B cell (primary cell): ENCODE measurements around the gene NCEH1. TPM values are rescaled to one million over a fixed set of nuclear protein-coding genes. Genes with fewer than 3 reads are reported as not detected.
"Not testable (repeated sequence)": the region's sequence is repeated elsewhere in the genome, so short reads cannot be mapped to it uniquely, and the experiment has no call there.

Experiments
- ATAC-seq: fragments of 200-7000 bp; cut with Tn5 transposase; one replicate; pipeline ENCODE4 v1.10.0; 2021; ENCODE audit warnings: low read depth, mild to moderate bottlenecking, moderate number of reproducible peaks, moderate library complexity
- CTCF ChIA-PET: fragments of 350-600 bp; sonication (Branson Sonifier 250); formaldehyde crosslinking; loops from one replicate; lab custom pipeline; 2021; ENCODE audit warnings: antibody characterized with exemption, inconsistent platforms; lab: Charles Lee
- POLR2A ChIA-PET: fragments of 350-600 bp; sonication (Branson Sonifier 250); formaldehyde crosslinking; loops from one replicate; lab custom pipeline; 2021; ENCODE audit warnings: antibody characterized with exemption; lab: Charles Lee
- DNase-seq: peaks from one replicate; pipeline ENCODE4 v3.0.0; 2013
- H2AFZ ChIP-seq: 2 replicates; pipeline ENCODE4 v1.6.1; 2012; ENCODE audit warnings: mild to moderate bottlenecking, low read depth, low read length; ENCODE audit not compliant: insufficient read depth, poor library complexity, severe bottlenecking
- H3K27ac ChIP-seq, 2 donors: 1 replicate in 1 of 2; 2 replicates in 1 of 2; pipeline ENCODE4 v1.5.1; 2012 to 2013; ENCODE audit warnings: low read length in 2 of 2, mild to moderate bottlenecking in 2 of 2, moderate library complexity in 1 of 2
- H3K27me3 ChIP-seq, 4 experiments: fragments of 200-600 bp in 1 of 4; sonication (generic) in 1 of 4; replicated peaks in 1 of 4; 1 replicate in 2 of 4; 2 replicates in 2 of 4; pipeline versions ENCODE4 v1.6.1 to v1.7.0; 2013 to 2016; ENCODE audit warnings: low read length in 3 of 4, mild to moderate bottlenecking in 2 of 4, mixed read lengths in 1 of 4, moderate library complexity in 1 of 4; ENCODE audit not compliant: insufficient read depth in 4 of 4, control insufficient read depth in 3 of 4; ENCODE audit errors: control extremely low read depth in 1 of 4
- H3K36me3 ChIP-seq, 2 experiments: replicated peaks in 1 of 2; 1 replicate in 1 of 2; 2 replicates in 1 of 2; pipeline versions ENCODE4 v1.6.1 to v1.7.1; 2013; ENCODE audit warnings: low read length in 1 of 2; ENCODE audit not compliant: insufficient read depth in 2 of 2, control insufficient read depth in 1 of 2; ENCODE audit errors: control extremely low read depth in 1 of 2, extremely low read depth in 1 of 2
- H3K4me1 ChIP-seq, 2 donors: fragments of 200-600 bp in 1 of 2; sonication (generic) in 1 of 2; 1 replicate in 1 of 2; 2 replicates in 1 of 2; pipeline versions ENCODE4 v1.5.1 to v1.6.1; 2013 to 2017; ENCODE audit warnings: low read length in 2 of 2; ENCODE audit not compliant: control insufficient read depth in 2 of 2, insufficient read depth in 2 of 2
- H3K4me2 ChIP-seq: replicated peaks from 2 replicates; pipeline ENCODE3; 2012; ENCODE audit warnings: mild to moderate bottlenecking, low read depth, low read length; ENCODE audit not compliant: poor library complexity, severe bottlenecking
- H3K4me3 ChIP-seq, 5 experiments: fragments of 200-600 bp in 1 of 5; sonication (generic) in 1 of 5; 1 replicate in 3 of 5; 2 replicates in 2 of 5; pipeline versions ENCODE4 v1.5.1 to v1.7.0; 2011 to 2016; ENCODE audit warnings: low read length in 4 of 5, mild to moderate bottlenecking in 4 of 5, low read depth in 2 of 5, control low read depth in 1 of 5, moderate library complexity in 1 of 5; ENCODE audit not compliant: insufficient read depth in 1 of 5; ENCODE audit errors: control extremely low read depth in 1 of 5, extremely low read depth in 1 of 5
- H3K79me2 ChIP-seq: fragments of 200-600 bp; sonication (generic); one replicate; pipeline ENCODE4 v1.6.0; 2016; ENCODE audit warnings: low read length; ENCODE audit not compliant: control insufficient read depth, insufficient read depth
- H3K9ac ChIP-seq: fragments of 200-600 bp; sonication (generic); 2 replicates; pipeline ENCODE4 v1.6.1; 2017; ENCODE audit warnings: mild to moderate bottlenecking, low read length, moderate library complexity
- H3K9me3 ChIP-seq, 3 donors: one replicate each; pipeline versions ENCODE4 v1.6.1 to v1.7.1; 2013; ENCODE audit warnings: low read length in 2 of 3; ENCODE audit not compliant: control insufficient read depth in 2 of 3, insufficient read depth in 1 of 3; ENCODE audit errors: control extremely low read depth in 1 of 3
- H4K20me1 ChIP-seq: 2 replicates; pipeline ENCODE4 v1.6.0; 2012; ENCODE audit warnings: mild to moderate bottlenecking, low read length; ENCODE audit not compliant: insufficient read depth, control insufficient read depth, poor library complexity, severe bottlenecking
- H3K27ac Mint-ChIP-seq: one replicate; pipeline ENCODE4 v1.8.0; 2021; ENCODE audit warnings: mixed read lengths
- H3K27me3 Mint-ChIP-seq: one replicate; pipeline ENCODE4 v1.8.0; 2021; ENCODE audit warnings: mixed read lengths
- H3K4me1 Mint-ChIP-seq: one replicate; pipeline ENCODE4 v1.8.0; 2021; ENCODE audit warnings: mixed read lengths
- H3K4me3 Mint-ChIP-seq: one replicate; pipeline ENCODE4 v1.8.0; 2021; ENCODE audit warnings: mixed read lengths
- H3K9me3 Mint-ChIP-seq: one replicate; pipeline ENCODE4 v1.8.0; 2022; ENCODE audit warnings: mixed read lengths; ENCODE audit not compliant: insufficient read depth
- CTCF ChIP-seq: fragments of 200-600 bp; IDR thresholded peaks from one replicate; pipeline ENCODE4 v1.8.0; 2022; ENCODE audit warnings: antibody characterized with exemption, mild to moderate bottlenecking
- EZH2 ChIP-seq: IDR thresholded peaks from 2 replicates; pipeline ENCODE4 v1.6.1; 2012; ENCODE audit warnings: borderline replicate concordance, low read depth, mild to moderate bottlenecking, moderate library complexity, low read length; ENCODE audit not compliant: insufficient read depth, poor library complexity, severe bottlenecking
- WGBS: methylation state at CpG from one replicate; pipeline ENCODE4 v1.1.5; 2013; ENCODE audit warnings: missing lambda C conversion rate; ENCODE audit not compliant: insufficient coverage; 5-methylcytosine and 5-hydroxymethylcytosine counted together
- intact Hi-C: fragments of 100-400 bp; cut with micrococcal nuclease; formaldehyde crosslinking; loops from one replicate; pipeline ENCODE4 v1.10.0; 2022
- polyA plus RNA-seq: library from polyadenylated mRNA; depleted of rRNA; stranded (reverse); fragments of >200 nt; gene quantifications from 2 replicates; pipeline ENCODE4 v1.2.3, GENCODE V29; 2012
- total RNA-seq, 2 donors: library from RNA; stranded (reverse); fragments of 120-200 nt in 1 of 2; gene quantifications; 1 replicate in 1 of 2; 2 replicates in 1 of 2; pipeline versions ENCODE4 v1.2.3 to v1.2.4, GENCODE V29; 2013 to 2022

NCEH1 gene
- total and polyA plus RNA-seq, 2 donors (not counting 1 experiment from before 2014, with no cell fraction given) = 3.4 to 8.6 TPM

- no peak overlapping the region for H3K27ac Mint-ChIP-seq
- CTCF ChIA-PET = no interaction called here
- no peak overlapping the region for H3K4me3 Mint-ChIP-seq
- ATAC-seq (no peak), DNase-seq (no peak)
- Histone ChIP-seq H3K27me3 (peaks cover 0 to 3% (median 1%) of the 10 kb centered on the region in 4 experiments), H3K36me3 (no peaks in the 10 kb centered on the region), H3K4me1 (no peaks in the 10 kb centered on the region), H4K20me1 (no peaks in the 10 kb centered on the region), H3K79me2 (no peaks in the 10 kb centered on the region), H3K9ac (no peak overlapping the region), H2AFZ (no peak overlapping the region), H3K4me3 (no peak overlapping the region), H3K4me2 (no peak overlapping the region), H3K9me3 (no peaks in the 10 kb centered on the region), H3K27ac (no peak overlapping the region)
- TF ChIP-seq CTCF = no peak
- TF ChIP-seq EZH2 = no peak
- peaks cover 19% of the 10 kb centered on the region for H3K27me3 Mint-ChIP-seq
- intact Hi-C loops = no loop called here
- WGBS = no CpG with 5 or more reads among the region's 2 CpGs
- POLR2A ChIA-PET = no interaction called here
- H3K9me3 Mint-ChIP-seq = no peaks in the 10 kb centered on the region
- no peaks in the 10 kb centered on the region for H3K4me1 Mint-ChIP-seq
Measured at GRCh38 chr3:172735014-172735413, 24.1 kb upstream of the NCEH1 start.

- peaks cover 0 to 3% (median 0%) of the 10 kb centered on the region in 4 experiments for H3K27me3 ChIP-seq
- H3K27ac ChIP-seq = no peak overlapping the region
- ATAC-seq (no peak), DNase-seq (no peak)
- no peaks in the 10 kb centered on the region for H3K36me3 ChIP-seq
- WGBS = no CpG with 5 or more reads among the region's 1 CpG
- no peak overlapping the region for H3K9ac ChIP-seq
- TF ChIP-seq CTCF (no peak), EZH2 (no peak)
- H3K79me2 ChIP-seq = no peaks in the 10 kb centered on the region
- peaks cover 26% of the 10 kb centered on the region for H3K27me3 Mint-ChIP-seq
- H3K4me3 Mint-ChIP-seq = no peak overlapping the region
- H3K27ac Mint-ChIP-seq = no peak overlapping the region
- no peak overlapping the region for H2AFZ ChIP-seq
- no peaks in the 10 kb centered on the region for H3K4me1 ChIP-seq
- ChIA-PET POLR2A (no interaction called here), CTCF (no interaction called here)
- peaks cover 3% of the 10 kb centered on the region for H3K4me1 Mint-ChIP-seq
- H3K4me2 ChIP-seq = no peak overlapping the region
- peaks cover 0 to 3% (median 0%) of the 10 kb centered on the region in 3 donors for H3K9me3 ChIP-seq
- peaks cover 9% of the 10 kb centered on the region for H3K9me3 Mint-ChIP-seq
- intact Hi-C loops = no loop called here
- H4K20me1 ChIP-seq = no peaks in the 10 kb centered on the region
- H3K4me3 ChIP-seq = no peak overlapping the region
Measured at GRCh38 chr3:172726380-172726779, 15.5 kb upstream of the NCEH1 start.

- H3K27me3 ChIP-seq = peaks cover 0 to 13% (median 0%) of the 10 kb centered on the region in 4 experiments
- ATAC-seq, H3K4me1 ChIP-seq, DNase-seq, intact Hi-C loops, H3K9me3 ChIP-seq, H3K4me3 ChIP-seq, POLR2A ChIA-PET, H2AFZ ChIP-seq, H3K27ac ChIP-seq, H3K9ac ChIP-seq, H3K27ac Mint-ChIP-seq, H3K4me2 ChIP-seq, CTCF ChIA-PET, H3K4me1 Mint-ChIP-seq, H4K20me1 ChIP-seq, H3K36me3 ChIP-seq, H3K79me2 ChIP-seq, H3K4me3 Mint-ChIP-seq: not testable (repeated sequence)
- H3K9me3 Mint-ChIP-seq = peaks cover 12% of the 10 kb centered on the region
- 96% methylated on average over 8 of the region's 8 CpGs for WGBS
- peaks cover 32% of the 10 kb centered on the region for H3K27me3 Mint-ChIP-seq
Measured at GRCh38 chr3:172722536-172723040, 11.7 kb upstream of the NCEH1 start.
